Stimulated activated effector memory CD8-positive, alpha-beta T cell treated with anti-CD3 and anti-CD28 coated beads, Interleukin-12 subunit alpha, Interleukin-12 subunit beta, amount 100 ng/mL, for 72 hours (primary cell): Measurements from ENCODE around the gene TTLL12.

ENCODE experiments used
- ATAC-seq: fragments of 150-1000 bp; cut with Tn5 transposase; 2 replicates; pipeline ENCODE4 v1.10.0; 2021
- DNase-seq, 2 donors: peaks; one replicate each; pipeline ENCODE4 v3.0.0; 2021 to 2022; ENCODE audit warnings: low spot score in 2 of 2
- H3K27ac Mint-ChIP-seq: one replicate; pipeline ENCODE4 v1.8.0; 2022; ENCODE audit warnings: mild to moderate bottlenecking, mixed read lengths
- H3K36me3 Mint-ChIP-seq: one replicate; pipeline ENCODE4 v1.8.0; 2022; ENCODE audit warnings: mild to moderate bottlenecking, mixed read lengths
- H3K4me1 Mint-ChIP-seq: one replicate; pipeline ENCODE4 v1.8.0; 2022; ENCODE audit warnings: mixed read lengths
- H3K4me3 Mint-ChIP-seq: one replicate; pipeline ENCODE4 v1.8.0; 2022; ENCODE audit warnings: mild to moderate bottlenecking, mixed read lengths
- H3K9me3 Mint-ChIP-seq: one replicate; pipeline ENCODE4 v1.8.0; 2022; ENCODE audit warnings: mixed read lengths

Gene TTLL12

GRCh38 chr22:43186272-43187170, at the start of gene TTLL12:
Gene TTLL12 (minus strand): TSS chr22:43187134. CDS start chr22:43187069, 65 bp downstream.
- Mint-ChIP-seq H3K36me3 (peaks cover 16% of the 10 kb centered on the region), H3K4me1 (peaks cover 25% of the 10 kb centered on the region), H3K9me3 (no peaks in the 10 kb centered on the region), H3K27ac (peak within 1 kb of the TSS; percentile 95), H3K4me3 (peak within 1 kb of the TSS; percentile 76)
- DNase-seq (peak; percentile 50 to 76), ATAC-seq (peak; percentile 57)

GRCh38 chr22:43235445-43236409, 48.8 kb upstream of the TTLL12 start:
- H3K4me1 Mint-ChIP-seq, result peaks cover 7% of the 10 kb centered on the region
- no peaks in the 10 kb centered on the region for H3K9me3 Mint-ChIP-seq
- H3K4me3 Mint-ChIP-seq, result no peak overlapping the region
- no peak overlapping the region for H3K27ac Mint-ChIP-seq
- ATAC-seq (no peak), DNase-seq (no peak)
- H3K36me3 Mint-ChIP-seq, result peaks cover 6% of the 10 kb centered on the region

- DNase-seq (no peak), ATAC-seq (no peak)
- Mint-ChIP-seq H3K4me3 (no peak overlapping the region), H3K36me3 (peaks cover 6% of the 10 kb centered on the region), H3K27ac (no peak overlapping the region), H3K4me1 (peaks cover 7% of the 10 kb centered on the region), H3K9me3 (no peaks in the 10 kb centered on the region)
Measured at GRCh38 chr22:43234264-43234988, 47.5 kb upstream of the TTLL12 start.

GRCh38 chr22:43233529-43233928, 46.6 kb upstream of the TTLL12 start:
- ATAC-seq, result no peak
- peaks cover 6% of the 10 kb centered on the region for H3K36me3 Mint-ChIP-seq
- no peak overlapping the region for H3K4me3 Mint-ChIP-seq
- H3K9me3 Mint-ChIP-seq, result no peaks in the 10 kb centered on the region
- peak overlapping the region; percentile 21 for H3K27ac Mint-ChIP-seq
- DNase-seq, result no peak
- peaks cover 7% of the 10 kb centered on the region for H3K4me1 Mint-ChIP-seq

GRCh38 chr22:43232445-43232844, 45.5 kb upstream of the TTLL12 start:
- peaks cover 6% of the 10 kb centered on the region for H3K36me3 Mint-ChIP-seq
- no peaks in the 10 kb centered on the region for H3K9me3 Mint-ChIP-seq
- H3K27ac Mint-ChIP-seq, result peak overlapping the region; percentile 74

GRCh38 chr22:43231724-43232034, 44.7 kb upstream of the TTLL12 start:
- no peak for ATAC-seq
- H3K27ac Mint-ChIP-seq, result no peak overlapping the region
- peaks cover 6% of the 10 kb centered on the region for H3K36me3 Mint-ChIP-seq
- DNase-seq, result no peak
- H3K9me3 Mint-ChIP-seq, result no peaks in the 10 kb centered on the region
- no peak overlapping the region for H3K4me3 Mint-ChIP-seq
- H3K4me1 Mint-ChIP-seq, result peaks cover 7% of the 10 kb centered on the region

More at GRCh38 chr22:43232445-43232844, 45.5 kb upstream of the TTLL12 start:
- H3K4me3 Mint-ChIP-seq, result no peak overlapping the region
- H3K4me1 Mint-ChIP-seq, result peaks cover 7% of the 10 kb centered on the region
- DNase-seq (no peak), ATAC-seq (no peak)

- H3K36me3 Mint-ChIP-seq, result peaks cover 6% of the 10 kb centered on the region
Measured at GRCh38 chr22:43230971-43231723, 44.2 kb upstream of the TTLL12 start.

GRCh38 chr22:43230571-43230970, 43.6 kb upstream of the TTLL12 start:
- Mint-ChIP-seq H3K9me3 (no peaks in the 10 kb centered on the region), H3K36me3 (peaks cover 6% of the 10 kb centered on the region), H3K27ac (no peak overlapping the region), H3K4me1 (peaks cover 15% of the 10 kb centered on the region), H3K4me3 (no peak overlapping the region)
- ATAC-seq (no peak), DNase-seq (no peak)

More at GRCh38 chr22:43230971-43231723, 44.2 kb upstream of the TTLL12 start:
- H3K4me3 Mint-ChIP-seq, result no peak overlapping the region
- peak overlapping the region; percentile 43 for H3K27ac Mint-ChIP-seq
- ATAC-seq, result peak; percentile 47
- DNase-seq, result peak; percentile 52 to 79
- peaks cover 9% of the 10 kb centered on the region for H3K4me1 Mint-ChIP-seq
- H3K9me3 Mint-ChIP-seq, result no peaks in the 10 kb centered on the region

GRCh38 chr22:43228863-43229262, 41.9 kb upstream of the TTLL12 start:
- H3K4me3 Mint-ChIP-seq, result no peak overlapping the region
- no peak for ATAC-seq

GRCh38 chr22:43228330-43228729, 41.4 kb upstream of the TTLL12 start:
- Mint-ChIP-seq H3K9me3 (no peaks in the 10 kb centered on the region), H3K4me3 (no peak overlapping the region), H3K27ac (no peak overlapping the region), H3K4me1 (peaks cover 17% of the 10 kb centered on the region), H3K36me3 (peaks cover 6% of the 10 kb centered on the region)
- DNase-seq, result no peak
- no peak for ATAC-seq

More at GRCh38 chr22:43228863-43229262, 41.9 kb upstream of the TTLL12 start:
- DNase-seq, result no peak
- Mint-ChIP-seq H3K27ac (no peak overlapping the region), H3K4me1 (peaks cover 17% of the 10 kb centered on the region), H3K9me3 (no peaks in the 10 kb centered on the region), H3K36me3 (peaks cover 6% of the 10 kb centered on the region)

- no peak overlapping the region for H3K4me3 Mint-ChIP-seq
- no peak for ATAC-seq
- no peak overlapping the region for H3K27ac Mint-ChIP-seq
- DNase-seq, result no peak
- H3K36me3 Mint-ChIP-seq, result peaks cover 6% of the 10 kb centered on the region
- peaks cover 17% of the 10 kb centered on the region for H3K4me1 Mint-ChIP-seq
- no peaks in the 10 kb centered on the region for H3K9me3 Mint-ChIP-seq
Measured at GRCh38 chr22:43227239-43227630, 40.3 kb upstream of the TTLL12 start.

- H3K9me3 Mint-ChIP-seq, result no peaks in the 10 kb centered on the region
- no peak for DNase-seq
- H3K36me3 Mint-ChIP-seq, result peaks cover 6% of the 10 kb centered on the region
- no peak for ATAC-seq
- peak overlapping the region; percentile 88 for H3K27ac Mint-ChIP-seq
- H3K4me3 Mint-ChIP-seq, result peak overlapping the region; percentile 36
- H3K4me1 Mint-ChIP-seq, result peaks cover 17% of the 10 kb centered on the region
Measured at GRCh38 chr22:43226377-43227238, 39.7 kb upstream of the TTLL12 start.

- ATAC-seq, result peak; percentile 73
Measured at GRCh38 chr22:43225609-43226008, 38.7 kb upstream of the TTLL12 start.

More at GRCh38 chr22:43225609-43226008, 38.7 kb upstream of the TTLL12 start:
- no peak for DNase-seq
- H3K36me3 Mint-ChIP-seq, result no peaks in the 10 kb centered on the region
- peaks cover 9% of the 10 kb centered on the region for H3K4me1 Mint-ChIP-seq
- H3K27ac Mint-ChIP-seq, result peak overlapping the region; percentile 88
- no peaks in the 10 kb centered on the region for H3K9me3 Mint-ChIP-seq
- peak overlapping the region; percentile 36 for H3K4me3 Mint-ChIP-seq
